Activated naive CD8-positive, alpha-beta T cell treated with anti-CD3 and anti-CD28 coated beads for 36 hours (primary cell): Measurements from ENCODE around the gene ITLN1. TPM values are rescaled to one million over a fixed set of nuclear protein-coding genes. Genes with fewer than 3 reads are reported as not detected.

Experiments
- DNase-seq: peaks from one replicate; pipeline ENCODE4 v3.0.0; 2021
- H3K27ac Mint-ChIP-seq: one replicate; pipeline ENCODE4 v1.8.0; 2022; ENCODE audit warnings: mild to moderate bottlenecking, moderate library complexity, mixed read lengths
- H3K27me3 Mint-ChIP-seq: one replicate; pipeline ENCODE4 v1.8.0; 2022; ENCODE audit warnings: mild to moderate bottlenecking, mixed read lengths
- H3K36me3 Mint-ChIP-seq: one replicate; pipeline ENCODE4 v1.8.0; 2021; ENCODE audit warnings: mild to moderate bottlenecking, mixed read lengths
- H3K4me1 Mint-ChIP-seq: one replicate; pipeline ENCODE4 v1.8.0; 2021; ENCODE audit warnings: mixed read lengths
- H3K4me3 Mint-ChIP-seq: one replicate; pipeline ENCODE4 v1.8.0; 2022; ENCODE audit warnings: mild to moderate bottlenecking, moderate library complexity, mixed read lengths
- H3K9me3 Mint-ChIP-seq: one replicate; pipeline ENCODE4 v1.8.0; 2022; ENCODE audit warnings: mixed read lengths
- total RNA-seq, 2 experiments: library from RNA; stranded (reverse); gene quantifications; one replicate each; pipeline ENCODE4 v1.2.3, GENCODE V29; 2021

The ITLN1 gene
- total RNA-seq, 2 experiments from 2014 or later, result not detected

DNA sequence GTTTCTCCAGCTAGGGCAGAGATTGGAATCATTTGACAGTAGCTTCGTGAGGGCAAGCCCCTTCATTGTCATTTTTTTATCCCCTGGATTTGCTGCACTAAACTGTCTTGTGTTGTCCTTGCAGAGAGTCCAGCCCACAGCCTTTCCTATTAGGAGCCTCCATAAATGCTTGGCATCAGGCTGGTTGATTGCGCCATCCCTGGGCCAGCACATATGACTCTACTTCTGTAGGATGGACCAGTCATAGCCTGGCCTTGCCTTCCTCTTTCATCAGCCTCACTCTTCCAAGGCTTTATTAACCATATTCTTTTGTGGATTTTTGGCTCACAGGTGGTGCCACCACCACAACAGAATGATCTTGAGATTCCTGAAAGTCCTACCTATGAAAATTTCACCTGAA, 57.6 kb downstream of the ITLN1 start:
- Mint-ChIP-seq H3K27me3 (no peaks in the 10 kb centered on the region), H3K9me3 (no peaks in the 10 kb centered on the region), H3K36me3 (peaks cover 6% of the 10 kb centered on the region), H3K4me1 (peaks cover 6% of the 10 kb centered on the region), H3K4me3 (no peak overlapping the region), H3K27ac (peak overlapping the region; percentile 21)
- no peak for DNase-seq

DNA sequence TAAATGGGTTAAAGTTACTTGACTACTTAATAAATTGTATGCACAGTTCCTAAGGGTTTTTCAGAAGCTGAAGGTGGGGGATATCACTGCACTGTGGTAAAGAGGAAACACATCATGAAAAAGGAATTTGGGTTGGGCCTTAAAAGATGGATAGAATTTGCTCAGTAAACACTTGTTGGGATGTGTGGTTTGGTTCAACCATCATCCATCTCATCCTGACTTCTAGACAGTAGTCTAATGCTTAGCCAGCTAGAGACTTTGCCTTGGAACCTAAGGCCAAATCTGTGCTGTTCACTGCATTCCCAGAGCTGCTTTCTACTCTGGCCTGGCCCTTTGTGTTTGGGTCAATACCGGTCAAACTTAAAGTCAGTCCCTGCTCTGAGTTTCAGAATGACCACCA, 58.4 kb downstream of the ITLN1 start:
- no peaks in the 10 kb centered on the region for H3K27me3 Mint-ChIP-seq
- no peak overlapping the region for H3K4me3 Mint-ChIP-seq
- peaks cover 10% of the 10 kb centered on the region for H3K36me3 Mint-ChIP-seq
- no peak overlapping the region for H3K27ac Mint-ChIP-seq
- no peaks in the 10 kb centered on the region for H3K9me3 Mint-ChIP-seq
- no peak for DNase-seq
- peaks cover 6% of the 10 kb centered on the region for H3K4me1 Mint-ChIP-seq

Other genes starting within 250 kb of the ITLN1 start
- gene SLAMF1, start 238.1 kb downstream of the ITLN1 start, total RNA-seq, result 10 to 100 TPM; 39.8 to 41.6 TPM
- gene CD48, start 173.4 kb downstream of the ITLN1 start, total RNA-seq, result 100 to 1,000 TPM; 376 to 385 TPM
- gene SLAMF7, start 145.9 kb downstream of the ITLN1 start, total RNA-seq, result 100 to 1,000 TPM; 152 to 162 TPM
- gene LY9, start 89.0 kb downstream of the ITLN1 start, total RNA-seq, result 10 to 100 TPM; 28.3 to 29.0 TPM
- gene CD244, start 22.3 kb downstream of the ITLN1 start, total RNA-seq, result under 1 TPM; 0.28 to 0.37 TPM
- not detected for gene ITLN2, start 69.6 kb upstream of the ITLN1 start, total RNA-seq
- gene F11R, start 136.0 kb upstream of the ITLN1 start, total RNA-seq, result 10 to 100 TPM; 12.8 to 13.4 TPM
- 10 to 100 TPM; 44.8 to 45.7 TPM for gene TSTD1, start 153.8 kb upstream of the ITLN1 start, total RNA-seq
- gene USF1, start 160.8 kb upstream of the ITLN1 start, total RNA-seq, result 10 to 100 TPM; 57.0 to 62.0 TPM
- gene ARHGAP30, start 184.7 kb upstream of the ITLN1 start, total RNA-seq, result 100 to 1,000 TPM; 146 to 157 TPM
- gene NECTIN4, start 204.4 kb upstream of the ITLN1 start, total RNA-seq, result under 1 TPM; 0.12 to 0.16 TPM
- under 1 TPM; 0.33 to 0.46 TPM for gene KLHDC9, start 213.2 kb upstream of the ITLN1 start, total RNA-seq
- 100 to 1,000 TPM; 141 to 148 TPM for gene PFDN2, start 232.9 kb upstream of the ITLN1 start, total RNA-seq
- gene NIT1, start 232.9 kb upstream of the ITLN1 start, total RNA-seq, result 10 to 100 TPM; 34.3 to 39.3 TPM
- 10 to 100 TPM; 37.4 to 38.7 TPM for gene DEDD, start 247.5 kb upstream of the ITLN1 start, total RNA-seq